HepG2 (cell line): ENCODE measurements around the gene CPM. TPM values are rescaled to one million over a fixed set of nuclear protein-coding genes. Genes with fewer than 3 reads are reported as not detected.

Experiments
- BCL3 ChIP-seq: sonication (generic); formaldehyde crosslinking; IDR thresholded peaks from 2 replicates; pipeline ENCODE4 v1.5.1; 2020; ENCODE audit warnings: mild to moderate bottlenecking, missing genetic modification reagents, moderate library complexity
- E2F5 ChIP-seq: sonication (generic); formaldehyde crosslinking; conservative IDR thresholded peaks from 2 replicates; pipeline ENCODE4 v1.4.0; 2020; ENCODE audit warnings: missing genetic modification reagents
- ELF4 ChIP-seq: sonication (generic); formaldehyde crosslinking; IDR thresholded peaks from 2 replicates; pipeline ENCODE4 v1.5.0; 2020; ENCODE audit warnings: missing genetic modification reagents, mild to moderate bottlenecking, moderate library complexity, borderline replicate concordance
- GABPA ChIP-seq, 2 experiments: IDR thresholded peaks; 2 replicates each; pipeline ENCODE4 v1.6.1; 2011 to 2016; ENCODE audit warnings: low read depth in 2 of 2, low read length in 1 of 2, missing biosample characterization in 1 of 2, missing genetic modification characterization in 1 of 2
- GZF1 ChIP-seq: sonication (generic); formaldehyde crosslinking; IDR thresholded peaks from 2 replicates; pipeline ENCODE4 v1.5.1; 2020; ENCODE audit warnings: mild to moderate bottlenecking, missing genetic modification reagents
- HNRNPH1 ChIP-seq: fragments of 200-400 bp; formaldehyde crosslinking; optimal IDR thresholded peaks from 2 replicates; pipeline ENCODE3; 2017; ENCODE audit warnings: mild to moderate bottlenecking, low read depth, low read length
- IKZF5 ChIP-seq: IDR thresholded peaks from 2 replicates; pipeline ENCODE4 v1.6.1; 2018; ENCODE audit warnings: missing genetic modification reagents, mild to moderate bottlenecking, missing compliant biosample characterization
- JARID2 ChIP-seq: sonication (generic); formaldehyde crosslinking; IDR thresholded peaks from 2 replicates; pipeline ENCODE4 v1.8.1; 2023; ENCODE audit warnings: missing genetic modification reagents, inconsistent platforms; ENCODE audit not compliant: insufficient replicate concordance
- MED8 ChIP-seq: sonication (generic); formaldehyde crosslinking; IDR thresholded peaks from 2 replicates; pipeline ENCODE4 v1.8.1; 2023; ENCODE audit warnings: mild to moderate bottlenecking, missing genetic modification reagents; ENCODE audit not compliant: insufficient replicate concordance
- NFE2L1 ChIP-seq: sonication (generic); formaldehyde crosslinking; IDR thresholded peaks from 2 replicates; pipeline ENCODE4 v1.4.0; 2020; ENCODE audit warnings: missing genetic modification reagents, mild to moderate bottlenecking, borderline replicate concordance
- NR1H2 ChIP-seq: sonication (generic); formaldehyde crosslinking; IDR thresholded peaks from 2 replicates; pipeline ENCODE4 v1.8.1; 2022; ENCODE audit warnings: low read depth, missing genetic modification reagents, borderline replicate concordance
- RARA ChIP-seq: IDR thresholded peaks from 2 replicates; pipeline ENCODE4 v1.6.1; 2016; ENCODE audit warnings: missing genetic modification reagents, missing compliant biosample characterization
- RBFOX2 ChIP-seq: fragments of 200-400 bp; formaldehyde crosslinking; IDR thresholded peaks from 2 replicates; pipeline ENCODE4 v1.6.1; 2017; ENCODE audit warnings: low read depth, mild to moderate bottlenecking, low read length
- SAFB2 ChIP-seq: sonication (generic); formaldehyde crosslinking; IDR thresholded peaks from 2 replicates; pipeline ENCODE4 v1.5.1; 2020; ENCODE audit warnings: missing genetic modification reagents, low read depth, mild to moderate bottlenecking, borderline replicate concordance
- STAT6 ChIP-seq: sonication (generic); formaldehyde crosslinking; IDR thresholded peaks from 2 replicates; pipeline ENCODE4 v1.4.0; 2020; ENCODE audit warnings: missing genetic modification reagents, mild to moderate bottlenecking, borderline replicate concordance
- ZFP36 ChIP-seq: fragments of 150-350 bp; IDR thresholded peaks from 2 replicates; pipeline ENCODE4 v1.6.1; 2018; ENCODE audit warnings: borderline replicate concordance, low read length, low read depth; ENCODE audit not compliant: partially characterized antibody
- ZFP82 ChIP-seq: sonication (generic); formaldehyde crosslinking; IDR thresholded peaks from 2 replicates; pipeline ENCODE4 v1.5.1; 2020; ENCODE audit warnings: mild to moderate bottlenecking, missing genetic modification reagents, borderline replicate concordance
- ZNF335 ChIP-seq: sonication (generic); formaldehyde crosslinking; IDR thresholded peaks from 2 replicates; pipeline ENCODE4 v1.4.0; 2020; ENCODE audit warnings: missing genetic modification reagents
- ZNF414 ChIP-seq: sonication (generic); formaldehyde crosslinking; IDR thresholded peaks from 2 replicates; pipeline ENCODE4 v1.5.0; 2020; ENCODE audit warnings: missing genetic modification reagents
- ZNF614 ChIP-seq: IDR thresholded peaks from 2 replicates; pipeline ENCODE4 v1.6.1; 2018; ENCODE audit warnings: missing biosample characterization, missing genetic modification reagents, inconsistent platforms, borderline replicate concordance
- ZNF839 ChIP-seq: sonication (generic); formaldehyde crosslinking; IDR thresholded peaks from 2 replicates; pipeline ENCODE4 v1.4.0; 2020; ENCODE audit warnings: missing genetic modification reagents, mild to moderate bottlenecking, borderline replicate concordance
- polyA plus RNA-seq, 8 experiments: library from polyadenylated mRNA; depleted of rRNA in 3 of 8; stranded (reverse) in 7 of 8; unstranded in 1 of 8; fragments of >200 nt; fragmentation: Illumina TruSeq in 4 of 8; extraction: Trizol in 4 of 8; gene quantifications; 2 replicates each; pipeline versions ENCODE4 v1.2.1 to v1.2.3, GENCODE V29; 2011 to 2016; ENCODE audit warnings: low read depth in 4 of 8, missing spikeins in 1 of 8, mixed read lengths in 1 of 8; ENCODE audit not compliant: insufficient read depth in 1 of 8
- total RNA-seq, 5 experiments: library from RNA; depleted of rRNA; stranded (reverse); fragments of >200 nt; fragmentation: Illumina TruSeq; extraction: Trizol; gene quantifications; 2 replicates each; pipeline ENCODE4 v1.2.3, GENCODE V29; 2016; ENCODE audit warnings: low read depth in 1 of 5

Gene CPM
- total and polyA plus RNA-seq, 2 of the 13 experiments (the other 11 are each of a cell fraction or from before 2014, with no cell fraction given) = not detected

- TF ChIP-seq HNRNPH1 = no peak
- peak; percentile 79; the same call in 1 of the 2 replicates for TF ChIP-seq IKZF5 (CRISPR knock-in tag)
- TF ChIP-seq ZNF335 (CRISPR knock-in tag) = peak; percentile 63; the same call in 1 of the 2 replicates
- TF ChIP-seq RBFOX2 = peak; percentile 77
- TF ChIP-seq ZFP36 = peak; percentile 32
- no peak for TF ChIP-seq ZFP82
- peak; percentile 51; the same call in 1 of the 2 replicates for TF ChIP-seq SAFB2 (CRISPR knock-in tag)
- peak; percentile 36 for TF ChIP-seq JARID2 (CRISPR knock-in tag)
- TF ChIP-seq BCL3 (CRISPR knock-in tag) = peak; percentile 68; the same call in 1 of the 2 replicates
- no peak for TF ChIP-seq GABPA (IDR thresholded peaks at IDR 0.05; ENCODE audit: low read depth, low read length)
- no peak for TF ChIP-seq GABPA (CRISPR knock-in tag; IDR thresholded peaks at IDR 0.05; ENCODE audit: low read depth)
- no peak for TF ChIP-seq STAT6 (CRISPR knock-in tag)
- no peak for TF ChIP-seq NFE2L1 (CRISPR knock-in tag)
- no peak; the same call in 1 of the 2 replicates for TF ChIP-seq ZNF414 (CRISPR knock-in tag)
- no peak for TF ChIP-seq E2F5 (CRISPR knock-in tag)
- TF ChIP-seq NR1H2 (CRISPR knock-in tag) = no peak
- no peak for TF ChIP-seq ELF4
- TF ChIP-seq MED8 (CRISPR knock-in tag) = peak; percentile 36
- TF ChIP-seq GZF1 = no peak
- peak; percentile 95 for TF ChIP-seq RARA (CRISPR knock-in tag)
- TF ChIP-seq ZNF839 (CRISPR knock-in tag) = peak; percentile 72; the same call in 1 of the 2 replicates
- TF ChIP-seq ZNF614 (CRISPR knock-in tag) = 0 out of 2 replicates have a peak, but pooled peaks have one; percentile 70
Observed at GRCh38 chr12:68804657-68805591, 128.0 kb downstream of the CPM start (continued).
